IMR-90 (cell line): ENCODE data around the gene PPFIA1. TPM values are rescaled to one million over a fixed set of nuclear protein-coding genes. Genes with fewer than 3 reads are reported as not detected.

Experiments
- ATAC-seq: fragments of 200-7000 bp; cut with Tn5 transposase; 2 replicates; pipeline ENCODE4 v1.9.1; 2020; ENCODE audit warnings: low read depth, mild to moderate bottlenecking, moderate library complexity
- BruUV-seq: library from RNA; stranded (reverse); fragments of 400-500 nt; replicated peaks from 2 replicates; lab custom pipeline; 2021; lab: Mats Ljungman, UMichigan
- CTCF ChIA-PET: fragments of 300-600 bp; formaldehyde crosslinking; extraction: SDS; loops from one replicate; lab custom pipeline; 2021; ENCODE audit warnings: antibody characterized with exemption; lab: Yijun Ruan, JAX
- POLR2A ChIA-PET: fragments of 300-600 bp; sonication (Branson Sonifier 250); formaldehyde crosslinking; loops from one replicate; lab custom pipeline; 2022; ENCODE audit warnings: antibody characterized with exemption; ENCODE audit not compliant: unreplicated experiment; lab: Charles Lee
- DNase-seq: peaks from one replicate; pipeline ENCODE4 v3.0.0; 2013
- H2AFZ ChIP-seq: replicated peaks from 2 replicates; pipeline ENCODE3; 2013; ENCODE audit warnings: low read length, mild to moderate bottlenecking; ENCODE audit not compliant: poor library complexity
- H2AK5ac ChIP-seq: 2 replicates; pipeline ENCODE4 v1.6.1; 2013; ENCODE audit warnings: low read depth, low read length, inconsistent platforms
- H2AK9ac ChIP-seq: replicated peaks from 2 replicates; pipeline ENCODE3; 2013; ENCODE audit warnings: mild to moderate bottlenecking, low read depth, low read length, moderate library complexity; ENCODE audit not compliant: poor library complexity
- H2BK120ac ChIP-seq: 2 replicates; pipeline ENCODE4 v1.6.1; 2013; ENCODE audit warnings: low read depth, low read length, inconsistent platforms
- H2BK15ac ChIP-seq: 3 replicates; pipeline ENCODE4 v1.6.1; 2013; ENCODE audit warnings: low read depth, low read length, inconsistent platforms
- H2BK20ac ChIP-seq: 2 replicates; pipeline ENCODE4 v1.6.1; 2013; ENCODE audit warnings: low read depth, mild to moderate bottlenecking, inconsistent platforms, low read length, moderate library complexity
- H2BK5ac ChIP-seq: 2 replicates; pipeline ENCODE4 v1.6.1; 2013; ENCODE audit warnings: mild to moderate bottlenecking, low read depth, low read length, inconsistent platforms; ENCODE audit not compliant: poor library complexity, severe bottlenecking
- H3K14ac ChIP-seq: replicated peaks from 2 replicates; pipeline ENCODE4 v1.6.1; 2013; ENCODE audit warnings: low read depth, low read length, inconsistent platforms
- H3K18ac ChIP-seq: 2 replicates; pipeline ENCODE4 v1.6.1; 2013; ENCODE audit warnings: low read depth, low read length, control low read depth
- H3K23ac ChIP-seq: 2 replicates; pipeline ENCODE4 v1.6.1; 2013; ENCODE audit warnings: low read depth, low read length, inconsistent platforms
- H3K27ac ChIP-seq: 2 replicates; pipeline ENCODE4 v1.5.1; 2013; ENCODE audit warnings: mild to moderate bottlenecking, control low read depth, low read length; ENCODE audit not compliant: insufficient read depth
- H3K27me3 ChIP-seq: 2 replicates; pipeline ENCODE4 v1.6.1; 2013; ENCODE audit warnings: low read length; ENCODE audit not compliant: control insufficient read depth, insufficient read depth
- H3K36me3 ChIP-seq: 2 replicates; pipeline ENCODE4 v1.6.1; 2013; ENCODE audit warnings: low read length, mixed read lengths; ENCODE audit not compliant: control insufficient read depth, insufficient read depth
- H3K4ac ChIP-seq: 2 replicates; pipeline ENCODE4 v1.6.1; 2013; ENCODE audit warnings: low read depth, low read length, inconsistent platforms
- H3K4me1 ChIP-seq: 2 replicates; pipeline ENCODE4 v1.6.1; 2013; ENCODE audit warnings: low read length, mixed read lengths; ENCODE audit not compliant: control insufficient read depth, insufficient read depth
- H3K4me2 ChIP-seq: 2 replicates; pipeline ENCODE4 v1.6.1; 2013; ENCODE audit warnings: low read depth, mild to moderate bottlenecking, control low read depth, low read length, moderate library complexity
- H3K4me3 ChIP-seq: 2 replicates; pipeline ENCODE4 v1.5.1; 2013; ENCODE audit warnings: low read depth, mild to moderate bottlenecking, control low read depth, low read length, moderate library complexity; ENCODE audit not compliant: insufficient read depth
- H3K56ac ChIP-seq: 2 replicates; pipeline ENCODE4 v1.6.1; 2013; ENCODE audit warnings: low read length, inconsistent platforms; ENCODE audit not compliant: insufficient read depth; ENCODE audit errors: extremely low read depth
- H3K79me1 ChIP-seq, 2 experiments: 2 replicates each; pipeline ENCODE4 v1.6.1; 2013; ENCODE audit warnings: low read length in 2 of 2, inconsistent platforms in 1 of 2, low read depth in 1 of 2
- H3K9ac ChIP-seq: 2 replicates; pipeline ENCODE4 v1.6.1; 2013; ENCODE audit warnings: low read depth, low read length, control low read depth
- H3K9me1 ChIP-seq: 2 replicates; pipeline ENCODE4 v1.6.1; 2013; ENCODE audit warnings: low read length, inconsistent platforms; ENCODE audit not compliant: insufficient read depth
- H3K9me3 ChIP-seq: 2 replicates; pipeline ENCODE4 v1.6.1; 2013; ENCODE audit warnings: low read length; ENCODE audit not compliant: control insufficient read depth, insufficient read depth
- H4K20me1 ChIP-seq: 2 replicates; pipeline ENCODE4 v1.6.1; 2013; ENCODE audit warnings: low read length, inconsistent platforms; ENCODE audit not compliant: insufficient read depth
- H4K5ac ChIP-seq: 2 replicates; pipeline ENCODE4 v1.6.1; 2013; ENCODE audit warnings: mild to moderate bottlenecking, low read depth, low read length, control low read depth
- H4K8ac ChIP-seq, 2 experiments: 2 replicates each; pipeline ENCODE4 v1.6.1; 2013; ENCODE audit warnings: low read depth in 2 of 2, low read length in 2 of 2, control low read depth in 1 of 2, inconsistent platforms in 1 of 2
- H4K91ac ChIP-seq: 2 replicates; pipeline ENCODE4 v1.6.1; 2013; ENCODE audit warnings: low read depth, low read length, inconsistent platforms; ENCODE audit not compliant: insufficient read depth
- BHLHE40 ChIP-seq: fragments of 150-350 bp; IDR thresholded peaks from 2 replicates; pipeline ENCODE4 v1.6.1; 2016; ENCODE audit warnings: mild to moderate bottlenecking, low read depth, low read length
- CEBPB ChIP-seq: IDR thresholded peaks from 2 replicates; pipeline ENCODE4 v1.6.1; 2012; ENCODE audit warnings: low read depth, low read length, improper control_type of control experiment
- CHD1 ChIP-seq: IDR thresholded peaks from 2 replicates; pipeline ENCODE4 v1.6.1; 2012; ENCODE audit warnings: low read depth, low read length, improper control_type of control experiment
- CTCF ChIP-seq: conservative IDR thresholded peaks from 2 replicates; pipeline ENCODE4 v1.5.1; 2012; ENCODE audit warnings: mild to moderate bottlenecking, low read depth, low read length, improper control_type of control experiment
- ELK1 ChIP-seq: fragments of 150-350 bp; IDR thresholded peaks from 2 replicates; pipeline ENCODE4 v1.6.1; 2016; ENCODE audit warnings: low read depth, mild to moderate bottlenecking, low read length, moderate library complexity, borderline replicate concordance
- FOS ChIP-seq: fragments of 150-350 bp; IDR thresholded peaks from 2 replicates; pipeline ENCODE4 v1.6.1; 2016; ENCODE audit warnings: low read depth, low read length
- MAFK ChIP-seq: IDR thresholded peaks from 2 replicates; pipeline ENCODE4 v1.6.1; 2012; ENCODE audit warnings: low read depth, low read length, improper control_type of control experiment
- MAZ ChIP-seq: IDR thresholded peaks from 2 replicates; pipeline ENCODE4 v1.6.1; 2012; ENCODE audit warnings: low read depth, mild to moderate bottlenecking, low read length, improper control_type of control experiment, moderate library complexity, borderline replicate concordance
- MXI1 ChIP-seq: IDR thresholded peaks from 2 replicates; pipeline ENCODE4 v1.6.1; 2012; ENCODE audit warnings: low read depth, mild to moderate bottlenecking, low read length, moderate library complexity, borderline replicate concordance
- NFE2L2 ChIP-seq: fragments of 150-350 bp; IDR thresholded peaks from 2 replicates; pipeline ENCODE4 v1.6.1; 2016; ENCODE audit warnings: low read depth, mild to moderate bottlenecking, low read length
- POLR2A ChIP-seq: IDR thresholded peaks from 2 replicates; pipeline ENCODE4 v1.6.1; 2012; ENCODE audit warnings: mild to moderate bottlenecking, low read depth, low read length
- RAD21 ChIP-seq: IDR thresholded peaks from 2 replicates; pipeline ENCODE4 v1.6.1; 2012; ENCODE audit warnings: low read length, improper control_type of control experiment
- RCOR1 ChIP-seq: IDR thresholded peaks from 2 replicates; pipeline ENCODE4 v1.6.1; 2012; ENCODE audit warnings: mild to moderate bottlenecking, low read length, improper control_type of control experiment; ENCODE audit not compliant: insufficient replicate concordance
- RFX5 ChIP-seq: IDR thresholded peaks from 2 replicates; pipeline ENCODE4 v1.8.0; 2012; ENCODE audit warnings: low read depth, mild to moderate bottlenecking, low read length, moderate library complexity
- SMC3 ChIP-seq: fragments of 150-350 bp; IDR thresholded peaks from 2 replicates; pipeline ENCODE4 v1.6.1; 2016; ENCODE audit warnings: low read depth, mild to moderate bottlenecking, antibody characterized with exemption, low read length, moderate library complexity
- USF2 ChIP-seq: fragments of 150-350 bp; IDR thresholded peaks from 2 replicates; pipeline ENCODE4 v1.6.1; 2017; ENCODE audit warnings: mild to moderate bottlenecking, antibody characterized with exemption, low read length, low read depth
- WGBS, 2 experiments: methylation state at CpG; one replicate each; pipeline versions ENCODE4 v1.1.5 to v1.1.7; 2013; ENCODE audit warnings: missing lambda C conversion rate in 2 of 2; ENCODE audit not compliant: insufficient read length in 1 of 2; ENCODE audit errors: extremely low coverage in 2 of 2; 5-methylcytosine and 5-hydroxymethylcytosine counted together
- dilution Hi-C: fragments of 300-500 bp; cut with HindIII; formaldehyde crosslinking; loops from one replicate; pipeline ENCODE4 v1.14.3; 2018; ENCODE audit warnings: low sequenced_read_pairs; ENCODE audit not compliant: unreplicated experiment
- in situ Hi-C: fragments of 300-500 bp; cut with MboI; formaldehyde crosslinking; loops from 3 replicates; pipeline ENCODE4 v1.14.3; 2019; ENCODE audit warnings: low sequenced_read_pairs, inconsistent platforms, mixed read lengths
- intact Hi-C: fragments of 100-400 bp; cut with micrococcal nuclease; formaldehyde crosslinking; loops from 2 replicates; pipeline ENCODE4 v1.10.0; 2022
- polyA plus RNA-seq, 3 experiments: library from polyadenylated mRNA; depleted of rRNA; stranded (reverse); fragments of >200 nt; gene quantifications; 2 replicates each; pipeline ENCODE4 v1.2.3, GENCODE V29; 2012; ENCODE audit warnings: low replicate concordance in 1 of 3
- total RNA-seq: library from RNA; depleted of rRNA; stranded (reverse); fragments of >200 nt; gene quantifications from 2 replicates; pipeline ENCODE4 v1.2.3, GENCODE V29; 2012

Gene PPFIA1
- total and polyA plus RNA-seq, 2 of the 4 experiments (the other 2 are of a cell fraction): 25.6 to 37.2 TPM

GRCh38 chr11:70394211-70394950 is 123.9 kb downstream of the PPFIA1 start:
- H4K5ac ChIP-seq: no peak overlapping the region
- no peak overlapping the region for H3K27ac ChIP-seq
- H2BK120ac ChIP-seq: no peak overlapping the region
- no peak overlapping the region for H4K8ac ChIP-seq
- in situ Hi-C loops: no loop called here
- DNase-seq: no peak
- no peak overlapping the region for H3K9ac ChIP-seq
- H3K36me3 ChIP-seq: peaks cover 11% of the 10 kb centered on the region; the same call in 1 of the 2 replicates
- H3K23ac ChIP-seq: no peak overlapping the region
- H2AK5ac ChIP-seq: no peak overlapping the region
- H2BK15ac ChIP-seq: no peak overlapping the region
- H4K20me1 ChIP-seq: peaks cover 12% of the 10 kb centered on the region
- 98% methylated on average over 8 of the region's 15 CpGs; no CpG with 5 or more reads in 1 of the 2 experiments for whole genome bisulfite sequencing, 2 experiments
- H3K4me2 ChIP-seq: no peak overlapping the region
- H2BK5ac ChIP-seq: no peak overlapping the region
- H3K27me3 ChIP-seq: no peaks in the 10 kb centered on the region
- no peak overlapping the region for H2AFZ ChIP-seq
- H3K14ac ChIP-seq: no peak overlapping the region
- H4K91ac ChIP-seq: no peak overlapping the region
- no peak overlapping the region for H3K18ac ChIP-seq
- ChIA-PET POLR2A (no interaction called here), CTCF (no interaction called here)
- H3K4ac ChIP-seq: no peak overlapping the region
- no peak overlapping the region for H2AK9ac ChIP-seq
- peaks cover 4% of the 10 kb centered on the region; the same call in 1 of the 2 replicates for H3K4me1 ChIP-seq
- no peaks in the 10 kb centered on the region for H3K9me3 ChIP-seq
- H3K9me1 ChIP-seq: peaks cover 2% of the 10 kb centered on the region
- TF ChIP-seq CHD1 (no peak), CEBPB (no peak), ELK1 (no peak), BHLHE40 (no peak), POLR2A (no peak), MAZ (no peak), MXI1 (no peak), CTCF (no peak), FOS (no peak), RFX5 (no peak), MAFK (no peak), RAD21 (no peak), SMC3 (no peak), NFE2L2 (no peak), USF2 (no peak), RCOR1 (no peak)
- ATAC-seq: no peak
- no TSS peak for BruUV-seq
- peaks cover 8 to 71% of the 10 kb centered on the region in 2 experiments for H3K79me1 ChIP-seq
- H3K4me3 ChIP-seq: no peak overlapping the region
- no peak overlapping the region for H3K56ac ChIP-seq
- dilution Hi-C loops: no loop called here
- intact Hi-C loops: no loop called here
- no peak overlapping the region for H2BK20ac ChIP-seq
